Chondrocyte (in vitro differentiated cells): Measurements from ENCODE around the gene SDHAF4. TPM values are rescaled to one million over a fixed set of nuclear protein-coding genes. Genes with fewer than 3 reads are reported as not detected.

Source experiments
- DNase-seq: peaks from one replicate; pipeline ENCODE4 v3.0.0; 2021; ENCODE audit warnings: mixed read lengths, low spot score
- H3K27ac Mint-ChIP-seq: one replicate; pipeline ENCODE4 v1.8.0; 2021; ENCODE audit warnings: mild to moderate bottlenecking, moderate library complexity, mixed read lengths; ENCODE audit not compliant: unreplicated experiment
- H3K27me3 Mint-ChIP-seq: 2 replicates; pipeline ENCODE4 v1.8.0; 2021; ENCODE audit warnings: low read depth, mixed read lengths
- H3K36me3 Mint-ChIP-seq: 2 replicates; pipeline ENCODE4 v1.8.0; 2021; ENCODE audit warnings: low read depth, mixed read lengths
- H3K4me1 Mint-ChIP-seq: 2 replicates; pipeline ENCODE4 v1.8.0; 2021; ENCODE audit warnings: low read depth, mild to moderate bottlenecking, mixed read lengths
- H3K4me3 Mint-ChIP-seq: one replicate; pipeline ENCODE4 v1.8.0; 2021; ENCODE audit warnings: mild to moderate bottlenecking, moderate library complexity, mixed read lengths; ENCODE audit not compliant: unreplicated experiment
- H3K9me3 Mint-ChIP-seq: 2 replicates; pipeline ENCODE4 v1.8.0; 2021; ENCODE audit warnings: low read depth, mixed read lengths
- CTCF ChIP-seq: fragments of 200-600 bp; sonication (generic); IDR thresholded peaks from 2 replicates; pipeline ENCODE4 v1.5.0; 2021; ENCODE audit warnings: antibody characterized with exemption, mild to moderate bottlenecking, moderate library complexity
- total RNA-seq: library from RNA; stranded (reverse); gene quantifications from 3 replicates; pipeline ENCODE4 v1.2.1, GENCODE V29; 2021

The SDHAF4 gene
- total RNA-seq, 1 donor from 2014 or later: 9.4 TPM

GRCh38 chr6:70629929-70630328 is 63.2 kb downstream of the SDHAF4 start:
- Mint-ChIP-seq H3K36me3 (no peaks in the 10 kb centered on the region), H3K9me3 (no peaks in the 10 kb centered on the region), H3K27ac (no peak overlapping the region), H3K4me1 (no peaks in the 10 kb centered on the region), H3K27me3 (peaks cover 4% of the 10 kb centered on the region), H3K4me3 (no peak overlapping the region)
- no peak for DNase-seq
- no peak for TF ChIP-seq CTCF

GRCh38 chr6:70633870-70634269 is 67.1 kb downstream of the SDHAF4 start:
- no peaks in the 10 kb centered on the region for H3K9me3 Mint-ChIP-seq
- TF ChIP-seq CTCF: no peak
- no peak for DNase-seq
- H3K27ac Mint-ChIP-seq: no peak overlapping the region
- H3K4me1 Mint-ChIP-seq: no peaks in the 10 kb centered on the region
- H3K36me3 Mint-ChIP-seq: no peaks in the 10 kb centered on the region
- no peak overlapping the region for H3K4me3 Mint-ChIP-seq
- H3K27me3 Mint-ChIP-seq: peaks cover 4% of the 10 kb centered on the region

- Mint-ChIP-seq H3K4me3 (no peak overlapping the region), H3K4me1 (no peaks in the 10 kb centered on the region), H3K9me3 (no peaks in the 10 kb centered on the region), H3K36me3 (no peaks in the 10 kb centered on the region), H3K27me3 (peaks cover 3% of the 10 kb centered on the region), H3K27ac (no peak overlapping the region)
- no peak for DNase-seq
- no peak for TF ChIP-seq CTCF
Measured at GRCh38 chr6:70636596-70636995, 69.9 kb downstream of the SDHAF4 start.

GRCh38 chr6:70638468-70638867 is 71.7 kb downstream of the SDHAF4 start:
- Mint-ChIP-seq H3K27ac (no peak overlapping the region), H3K4me3 (no peak overlapping the region), H3K9me3 (no peaks in the 10 kb centered on the region), H3K27me3 (peaks cover 5% of the 10 kb centered on the region), H3K4me1 (no peaks in the 10 kb centered on the region), H3K36me3 (no peaks in the 10 kb centered on the region)
- no peak for TF ChIP-seq CTCF
- DNase-seq: no peak

Other genes starting within 250 kb of the SDHAF4 start
- 8.8 to 11.9 TPM (median 10.6 TPM) in 3 replicates for gene FAM135A, start 153.4 kb upstream of the SDHAF4 start, total RNA-seq
- 23.8 to 27.2 TPM (median 27.1 TPM) in 3 replicates for gene SMAP1, start 101.0 kb downstream of the SDHAF4 start, total RNA-seq